HepG2 (cell line): ENCODE results near the gene COL4A2. TPM values are rescaled to one million over a fixed set of nuclear protein-coding genes. Genes with fewer than 3 reads are reported as not detected.

Experiments used
- ATAC-seq: fragments of 200-7000 bp; cut with Tn5 transposase; 3 replicates; pipeline ENCODE4 v1.9.1; 2020; ENCODE audit warnings: mild to moderate bottlenecking, moderate library complexity
- BruUV-seq: library from RNA; stranded (reverse); fragments of 400-500 nt; replicated peaks from 2 replicates; lab custom pipeline; 2021; lab: Mats Ljungman, UMichigan
- CTCF ChIA-PET: fragments of 300-600 bp; formaldehyde crosslinking; extraction: SDS; loops from one replicate; lab custom pipeline; 2021; ENCODE audit warnings: low total read pairs, inconsistent platforms, low intra/inter-chr PET ratio; lab: Yijun Ruan, JAX
- POLR2A ChIA-PET: fragments of 350-600 bp; sonication (Branson Sonifier 250); formaldehyde crosslinking; loops from one replicate; lab custom pipeline; 2020; ENCODE audit warnings: antibody characterized with exemption, inconsistent platforms; lab: Yijun Ruan, JAX
- DNase-seq: peaks from one replicate; pipeline ENCODE4 v3.0.0-alpha.2; 2015; ENCODE audit warnings: low spot score
- FAIRE-seq: peaks from 3 replicates; lab custom pipeline; 2011; peaks lifted over from hg19 to GRCh38; lab: Jason Lieb, UNC
- H2AFZ ChIP-seq: one replicate; pipeline ENCODE4 v1.6.1; 2011; ENCODE audit warnings: low read length, inconsistent platforms
- H3K27ac ChIP-seq: fragments of 300-600 bp; 3 replicates; pipeline ENCODE4 v1.8.0; 2011; ENCODE audit warnings: mixed run types, mild to moderate bottlenecking, mixed read lengths, low read length, inconsistent platforms; ENCODE audit not compliant: insufficient read depth; ENCODE audit errors: extremely low read length
- H3K27me3 ChIP-seq, 2 experiments: fragments of 200-600 bp in 1 of 2; 2 replicates in 1 of 2; 3 replicates in 1 of 2; pipeline versions ENCODE4 v1.6.0 to v1.8.0; 2011; ENCODE audit warnings: low read length in 2 of 2, mild to moderate bottlenecking in 2 of 2, moderate library complexity in 2 of 2, inconsistent platforms in 1 of 2; ENCODE audit not compliant: insufficient read depth in 2 of 2, control insufficient read depth in 1 of 2
- H3K36me3 ChIP-seq, 2 experiments: fragments of 200-600 bp in 1 of 2; replicated peaks in 1 of 2; 2 replicates in 1 of 2; 3 replicates in 1 of 2; pipeline versions ENCODE4 v1.5.1 to v1.8.0; 2011; ENCODE audit warnings: low read length in 2 of 2, inconsistent platforms in 1 of 2; ENCODE audit not compliant: insufficient read depth in 2 of 2, control insufficient read depth in 1 of 2
- H3K4me1 ChIP-seq: 2 replicates; pipeline ENCODE4 v1.5.1; 2012; ENCODE audit warnings: low read length, inconsistent platforms; ENCODE audit not compliant: insufficient read depth
- H3K4me2 ChIP-seq: 2 replicates; pipeline ENCODE4 v1.6.0; 2011; ENCODE audit warnings: low read depth, low read length, inconsistent platforms
- H3K4me3 ChIP-seq, 3 experiments: fragments of 200-600 bp in 1 of 3; sonication (generic), shearing (Covaris generic) in 1 of 3; replicated peaks in 1 of 3; 2 replicates each; pipeline ENCODE4 v1.5.1; 2011 to 2016; ENCODE audit warnings: low read length in 3 of 3, inconsistent platforms in 2 of 3, low read depth in 2 of 3, mild to moderate bottlenecking in 2 of 3, control low read depth in 1 of 3, mixed read lengths in 1 of 3; ENCODE audit not compliant: insufficient read depth in 1 of 3
- H3K79me2 ChIP-seq: one replicate; pipeline ENCODE4 v1.6.1; 2011; ENCODE audit warnings: low read length, inconsistent platforms; ENCODE audit not compliant: insufficient read depth
- H3K9ac ChIP-seq: 2 replicates; pipeline ENCODE4 v1.6.0; 2011; ENCODE audit warnings: mild to moderate bottlenecking, low read depth, low read length, inconsistent platforms; ENCODE audit not compliant: insufficient read depth
- H3K9me3 ChIP-seq: 2 replicates; pipeline ENCODE4 v1.5.1; 2012; ENCODE audit warnings: mild to moderate bottlenecking, low read length
- H4K20me1 ChIP-seq: 2 replicates; pipeline ENCODE4 v1.6.0; 2011; ENCODE audit warnings: inconsistent platforms, mild to moderate bottlenecking, low read length, moderate library complexity; ENCODE audit not compliant: insufficient read depth
- BRCA1 ChIP-seq: sonication (generic); formaldehyde crosslinking; IDR thresholded peaks from 2 replicates; pipeline ENCODE4 v1.4.0; 2020; ENCODE audit warnings: missing genetic modification reagents
- HMGXB3 ChIP-seq: sonication (generic); formaldehyde crosslinking; IDR thresholded peaks from 2 replicates; pipeline ENCODE4 v1.4.0; 2020; ENCODE audit warnings: missing genetic modification reagents, borderline replicate concordance
- HNF1B ChIP-seq: sonication (generic); formaldehyde crosslinking; IDR thresholded peaks from 2 replicates; pipeline ENCODE4 v1.5.1; 2020; ENCODE audit warnings: mild to moderate bottlenecking, moderate library complexity, missing genetic modification reagents
- PHB2 ChIP-seq: fragments of 450-650 bp; IDR thresholded peaks from 2 replicates; pipeline ENCODE4 v1.6.1; 2018; ENCODE audit not compliant: partially characterized antibody
- ZNF33A ChIP-seq: sonication (generic); formaldehyde crosslinking; IDR thresholded peaks from 2 replicates; pipeline ENCODE4 v1.5.1; 2020; ENCODE audit warnings: missing genetic modification reagents, mild to moderate bottlenecking, moderate library complexity, borderline replicate concordance
- ZSCAN20 ChIP-seq: sonication (generic); formaldehyde crosslinking; IDR thresholded peaks from 2 replicates; pipeline ENCODE4 v1.4.0; 2020; ENCODE audit warnings: missing genetic modification reagents, mild to moderate bottlenecking, borderline replicate concordance
- ZXDC ChIP-seq: sonication (generic); formaldehyde crosslinking; IDR thresholded peaks from 2 replicates; pipeline ENCODE4 v1.5.0; 2020; ENCODE audit warnings: mild to moderate bottlenecking, missing genetic modification reagents
- WGBS: methylation state at CpG from one replicate; pipeline ENCODE4 v1.1.6; 2017; ENCODE audit warnings: low lambda C conversion rate; 5-methylcytosine and 5-hydroxymethylcytosine counted together
- in situ Hi-C: cut with HindIII; loops from 2 replicates; pipeline ENCODE4 v1.10.0; 2017; ENCODE audit warnings: low pct_unique_long_range_greater_than_20kb; ENCODE audit not compliant: extremely low pct_ligation_motif_present
- intact Hi-C: fragments of 100-400 bp; cut with micrococcal nuclease; formaldehyde crosslinking; loops from one replicate; pipeline ENCODE4 v1.10.0; 2022; ENCODE audit not compliant: unreplicated experiment
- polyA plus RNA-seq, 8 experiments: library from polyadenylated mRNA; depleted of rRNA in 3 of 8; stranded (reverse) in 7 of 8; unstranded in 1 of 8; fragments of >200 nt; fragmentation: Illumina TruSeq in 4 of 8; extraction: Trizol in 4 of 8; gene quantifications; 2 replicates each; pipeline versions ENCODE4 v1.2.1 to v1.2.3, GENCODE V29; 2011 to 2016; ENCODE audit warnings: low read depth in 4 of 8, missing spikeins in 1 of 8, mixed read lengths in 1 of 8; ENCODE audit not compliant: insufficient read depth in 1 of 8
- total RNA-seq, 5 experiments: library from RNA; depleted of rRNA; stranded (reverse); fragments of >200 nt; fragmentation: Illumina TruSeq; extraction: Trizol; gene quantifications; 2 replicates each; pipeline ENCODE4 v1.2.3, GENCODE V29; 2016; ENCODE audit warnings: low read depth in 1 of 5
- TF ChIP-seq, protein P1 (sequence below): sonication (generic); formaldehyde crosslinking; IDR thresholded peaks from 2 replicates; pipeline ENCODE4 v1.5.0; 2020; ENCODE audit warnings: missing genetic modification reagents

COL4A2 gene
- total and polyA plus RNA-seq, 2 of the 13 experiments (the other 11 are each of a cell fraction or from before 2014, with no cell fraction given) = 0.22 to 1.9 TPM

DNA sequence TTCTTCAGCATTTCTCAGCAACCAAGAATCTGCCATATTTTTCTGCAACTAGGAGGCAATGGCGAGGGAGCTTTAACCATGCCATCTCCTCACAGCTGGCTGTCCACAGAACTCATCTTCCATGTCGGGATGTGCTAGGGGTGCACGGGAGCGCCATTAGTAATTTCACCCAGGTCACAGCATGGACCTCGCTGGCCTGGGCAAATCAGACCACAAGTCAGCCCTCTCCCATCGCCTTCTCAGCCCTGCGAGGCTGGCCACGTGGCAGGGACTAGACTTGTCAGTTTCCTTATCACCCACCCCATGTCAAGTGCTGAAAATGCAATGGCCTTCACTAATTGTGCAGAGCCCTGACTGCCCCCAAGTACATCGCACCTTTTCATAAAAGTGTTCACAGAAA, 15.8 kb upstream of the COL4A2 start:
- TF ChIP-seq HMGXB3 (CRISPR knock-in tag) (no peak), HNF1B (CRISPR knock-in tag) (no peak), ZXDC (CRISPR knock-in tag) (no peak), PHB2 (no peak), ZNF33A (no peak), ZSCAN20 (no peak), BRCA1 (no peak)
- TF ChIP-seq, protein P1, sequence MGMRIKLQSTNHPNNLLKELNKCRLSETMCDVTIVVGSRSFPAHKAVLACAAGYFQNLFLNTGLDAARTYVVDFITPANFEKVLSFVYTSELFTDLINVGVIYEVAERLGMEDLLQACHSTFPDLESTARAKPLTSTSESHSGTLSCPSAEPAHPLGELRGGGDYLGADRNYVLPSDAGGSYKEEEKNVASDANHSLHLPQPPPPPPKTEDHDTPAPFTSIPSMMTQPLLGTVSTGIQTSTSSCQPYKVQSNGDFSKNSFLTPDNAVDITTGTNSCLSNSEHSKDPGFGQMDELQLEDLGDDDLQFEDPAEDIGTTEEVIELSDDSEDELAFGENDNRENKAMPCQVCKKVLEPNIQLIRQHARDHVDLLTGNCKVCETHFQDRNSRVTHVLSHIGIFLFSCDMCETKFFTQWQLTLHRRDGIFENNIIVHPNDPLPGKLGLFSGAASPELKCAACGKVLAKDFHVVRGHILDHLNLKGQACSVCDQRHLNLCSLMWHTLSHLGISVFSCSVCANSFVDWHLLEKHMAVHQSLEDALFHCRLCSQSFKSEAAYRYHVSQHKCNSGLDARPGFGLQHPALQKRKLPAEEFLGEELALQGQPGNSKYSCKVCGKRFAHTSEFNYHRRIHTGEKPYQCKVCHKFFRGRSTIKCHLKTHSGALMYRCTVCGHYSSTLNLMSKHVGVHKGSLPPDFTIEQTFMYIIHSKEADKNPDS = no peak
- in situ Hi-C loops (no loop called here), intact Hi-C loops (no loop called here)
- CTCF ChIA-PET = no interaction called here
- H3K4me1 ChIP-seq = no peaks in the 10 kb centered on the region
- no peak overlapping the region for H3K4me3 ChIP-seq
- H3K9me3 ChIP-seq = no peaks in the 10 kb centered on the region
- H3K9ac ChIP-seq = no peak overlapping the region
- H2AFZ ChIP-seq = no peak overlapping the region
- no peak overlapping the region for H3K4me2 ChIP-seq
- POLR2A ChIA-PET = no interaction called here
- WGBS = 17% methylated on average over 9 of the region's 9 CpGs
- no peaks in the 10 kb centered on the region for H3K36me3 ChIP-seq
- no peaks in the 10 kb centered on the region for H4K20me1 ChIP-seq
- no TSS peak for BruUV-seq
- DNase-seq (no peak), FAIRE-seq (no peak), ATAC-seq (no peak)
- H3K27me3 ChIP-seq = peaks cover 0 to 36% of the 10 kb centered on the region in 2 experiments; a peak in 2 of 5 replicates
- H3K27ac ChIP-seq = no peak overlapping the region
- H3K79me2 ChIP-seq = no peaks in the 10 kb centered on the region
